HEK293 (cell line): Measurements from ENCODE around the gene PSMD2.

Experiments
- KLF8 ChIP-seq: fragments of 450-650 bp; formaldehyde crosslinking; IDR thresholded peaks from 2 replicates; pipeline ENCODE4 v1.5.1; 2016; ENCODE audit warnings: missing biosample characterization, missing genetic modification characterization
- MZF1 ChIP-seq: fragments of 450-650 bp; formaldehyde crosslinking; IDR thresholded peaks from 2 replicates; pipeline ENCODE4 v1.5.1; 2017; ENCODE audit warnings: missing biosample characterization, missing genetic modification characterization, borderline replicate concordance
- SCRT1 ChIP-seq: fragments of 450-650 bp; formaldehyde crosslinking; IDR thresholded peaks from 2 replicates; pipeline ENCODE4 v1.5.1; 2016; ENCODE audit warnings: missing biosample characterization, missing genetic modification characterization, borderline replicate concordance
- SETDB1 ChIP-seq: IDR thresholded peaks from one replicate; pipeline ENCODE4 v1.6.1; 2017; ENCODE audit warnings: mild to moderate bottlenecking, low read length, moderate library complexity, mixed read lengths; ENCODE audit not compliant: insufficient read length
- SP3 ChIP-seq: fragments of 450-650 bp; formaldehyde crosslinking; IDR thresholded peaks from 2 replicates; pipeline ENCODE4 v1.5.1; 2016; ENCODE audit warnings: missing biosample characterization, missing genetic modification characterization
- WT1 ChIP-seq: fragments of 450-650 bp; formaldehyde crosslinking; IDR thresholded peaks from 2 replicates; pipeline ENCODE4 v1.5.1; 2016; ENCODE audit warnings: missing biosample characterization, missing genetic modification characterization
- YY1 ChIP-seq: fragments of 450-650 bp; formaldehyde crosslinking; IDR thresholded peaks from 2 replicates; pipeline ENCODE4 v1.5.1; 2018; ENCODE audit warnings: missing biosample characterization, missing genetic modification characterization
- ZNF146 ChIP-seq: fragments of 450-650 bp; formaldehyde crosslinking; IDR thresholded peaks from 2 replicates; pipeline ENCODE4 v1.5.1; 2016; ENCODE audit warnings: missing biosample characterization, missing genetic modification characterization
- ZNF175 ChIP-seq: fragments of 450-650 bp; formaldehyde crosslinking; IDR thresholded peaks from 2 replicates; pipeline ENCODE4 v1.5.1; 2016; ENCODE audit warnings: missing biosample characterization, missing genetic modification characterization
- ZNF19 ChIP-seq: fragments of 450-650 bp; formaldehyde crosslinking; IDR thresholded peaks from 2 replicates; pipeline ENCODE4; 2016; ENCODE audit warnings: missing biosample characterization, missing genetic modification characterization, low read depth
- ZNF239 ChIP-seq: fragments of 450-650 bp; formaldehyde crosslinking; IDR thresholded peaks from 2 replicates; pipeline ENCODE4 v1.5.1; 2016; ENCODE audit warnings: missing biosample characterization, missing genetic modification characterization
- ZNF350 ChIP-seq: fragments of 450-650 bp; formaldehyde crosslinking; IDR thresholded peaks from 2 replicates; pipeline ENCODE4 v1.5.0; 2017; ENCODE audit warnings: missing biosample characterization, mild to moderate bottlenecking, missing genetic modification characterization
- ZNF366 ChIP-seq: fragments of 450-650 bp; formaldehyde crosslinking; conservative IDR thresholded peaks from 2 replicates; pipeline ENCODE4 v1.5.1; 2016; ENCODE audit warnings: missing biosample characterization, missing genetic modification characterization
- ZNF37A ChIP-seq: fragments of 450-650 bp; IDR thresholded peaks from 2 replicates; pipeline ENCODE4 v1.5.1; 2018; ENCODE audit warnings: missing biosample characterization, missing genetic modification characterization
- ZNF394 ChIP-seq: fragments of 450-650 bp; formaldehyde crosslinking; IDR thresholded peaks from 2 replicates; pipeline ENCODE4 v1.5.1; 2016; ENCODE audit warnings: missing biosample characterization, missing genetic modification characterization, mild to moderate bottlenecking, moderate library complexity, borderline replicate concordance
- ZNF501 ChIP-seq: fragments of 450-650 bp; formaldehyde crosslinking; IDR thresholded peaks from 2 replicates; pipeline ENCODE4 v1.5.1; 2016; ENCODE audit warnings: missing biosample characterization, missing genetic modification characterization
- ZNF549 ChIP-seq: fragments of 450-650 bp; IDR thresholded peaks from 2 replicates; pipeline ENCODE4 v1.5.1; 2018; ENCODE audit warnings: missing biosample characterization, missing genetic modification characterization, mild to moderate bottlenecking, inconsistent platforms, moderate library complexity
- ZNF596 ChIP-seq: fragments of 450-650 bp; IDR thresholded peaks from 2 replicates; pipeline ENCODE4 v1.5.0; 2018; ENCODE audit warnings: missing biosample characterization, mild to moderate bottlenecking, missing genetic modification characterization, moderate library complexity
- ZNF600 ChIP-seq: fragments of 450-650 bp; formaldehyde crosslinking; IDR thresholded peaks from 2 replicates; pipeline ENCODE4 v1.5.1; 2016; ENCODE audit warnings: missing biosample characterization, missing genetic modification characterization
- ZNF610 ChIP-seq: fragments of 450-650 bp; formaldehyde crosslinking; IDR thresholded peaks from 2 replicates; pipeline ENCODE4 v1.5.1; 2016; ENCODE audit warnings: missing biosample characterization, missing genetic modification characterization, borderline replicate concordance
- ZNF624 ChIP-seq: fragments of 450-650 bp; formaldehyde crosslinking; IDR thresholded peaks from 2 replicates; pipeline ENCODE4 v1.5.1; 2017; ENCODE audit warnings: missing biosample characterization, missing genetic modification characterization
- ZNF626 ChIP-seq: fragments of 450-650 bp; sonication (Bioruptor Pico); formaldehyde crosslinking; IDR thresholded peaks from 2 replicates; pipeline ENCODE4 v1.5.1; 2018; ENCODE audit warnings: missing biosample characterization, missing genetic modification characterization, inconsistent platforms
- ZNF664 ChIP-seq: fragments of 450-650 bp; formaldehyde crosslinking; IDR thresholded peaks from 2 replicates; pipeline ENCODE4 v1.5.1; 2016; ENCODE audit warnings: missing biosample characterization, missing genetic modification characterization
- ZNF747 ChIP-seq: fragments of 450-650 bp; formaldehyde crosslinking; IDR thresholded peaks from 2 replicates; pipeline ENCODE4 v1.5.1; 2016; ENCODE audit warnings: missing biosample characterization, missing genetic modification characterization
- ZNF792 ChIP-seq: fragments of 450-650 bp; formaldehyde crosslinking; IDR thresholded peaks from 2 replicates; pipeline ENCODE4 v1.5.1; 2016; ENCODE audit warnings: missing biosample characterization, missing genetic modification characterization
- ZNF830 ChIP-seq: fragments of 450-650 bp; IDR thresholded peaks from 2 replicates; pipeline ENCODE4 v1.5.0; 2018; ENCODE audit warnings: missing biosample characterization, missing genetic modification characterization, low read depth, mild to moderate bottlenecking, moderate library complexity
- ZNF837 ChIP-seq: fragments of 450-650 bp; formaldehyde crosslinking; IDR thresholded peaks from 2 replicates; pipeline ENCODE4 v1.5.1; 2016; ENCODE audit warnings: missing biosample characterization, missing genetic modification characterization
- ZSCAN23 ChIP-seq: fragments of 450-650 bp; formaldehyde crosslinking; IDR thresholded peaks from 2 replicates; pipeline ENCODE4 v1.5.1; 2016; ENCODE audit warnings: missing biosample characterization, missing genetic modification characterization
- TF ChIP-seq, protein P1 (sequence below): fragments of 450-650 bp; formaldehyde crosslinking; IDR thresholded peaks from 2 replicates; pipeline ENCODE4 v1.5.1; 2016; ENCODE audit warnings: missing biosample characterization, missing genetic modification characterization
- TF ChIP-seq, protein P2 (sequence below): fragments of 450-650 bp; formaldehyde crosslinking; IDR thresholded peaks from 2 replicates; pipeline ENCODE4 v1.5.1; 2017; ENCODE audit warnings: missing biosample characterization, mild to moderate bottlenecking, missing genetic modification characterization, moderate library complexity
- TF ChIP-seq, protein P3 (sequence below): fragments of 450-650 bp; formaldehyde crosslinking; IDR thresholded peaks from 2 replicates; pipeline ENCODE4 v1.5.0; 2017; ENCODE audit warnings: missing biosample characterization, missing genetic modification characterization, borderline replicate concordance
- TF ChIP-seq, protein P4 (sequence below): fragments of 450-650 bp; formaldehyde crosslinking; IDR thresholded peaks from 2 replicates; pipeline ENCODE4 v1.5.1; 2016; ENCODE audit warnings: missing biosample characterization, missing genetic modification characterization
- TF ChIP-seq, protein P5 (sequence below): fragments of 450-650 bp; formaldehyde crosslinking; IDR thresholded peaks from 2 replicates; pipeline ENCODE4 v1.5.1; 2017; ENCODE audit warnings: missing biosample characterization, missing genetic modification characterization

The PSMD2 gene

DNA sequence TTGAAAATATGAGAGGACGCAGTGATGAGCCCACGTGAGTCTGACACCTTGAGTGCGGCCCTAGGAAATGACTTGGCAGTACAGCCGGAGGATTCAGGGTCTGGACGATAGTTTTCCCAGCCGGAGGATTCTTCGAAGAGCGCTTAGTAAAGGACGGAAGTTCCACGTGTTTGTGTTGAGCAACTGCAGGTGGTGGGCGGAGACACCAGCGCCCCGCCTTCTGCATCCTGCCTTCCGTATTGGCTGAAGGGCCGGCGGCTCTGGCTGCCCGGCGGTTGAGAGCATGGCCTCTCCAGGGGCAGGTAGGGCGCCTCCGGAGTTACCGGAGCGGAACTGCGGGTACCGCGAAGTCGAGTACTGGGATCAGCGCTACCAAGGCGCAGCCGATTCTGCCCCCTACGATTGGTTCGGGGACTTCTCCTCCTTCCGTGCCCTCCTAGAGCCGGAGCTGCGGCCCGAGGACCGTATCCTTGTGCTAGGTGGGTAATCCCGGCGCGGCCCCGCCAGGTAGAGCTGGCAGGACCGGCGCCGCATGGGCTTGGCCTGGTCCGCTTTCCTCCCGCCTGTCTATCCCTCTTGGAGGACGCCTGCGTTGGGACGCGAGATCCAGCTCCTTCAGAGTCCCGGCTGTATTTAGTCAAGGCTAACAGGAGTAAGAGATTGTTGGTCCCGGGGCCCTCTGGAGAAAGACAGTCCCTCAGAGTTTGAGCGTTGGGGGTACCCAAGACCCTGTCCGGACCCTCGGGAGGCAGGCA lies 49.5 kb upstream of the PSMD2 start, which contains the start of gene EEF1AKMT4 (continued):
- TF ChIP-seq SETDB1 (no peak), ZNF394 (tag by site-specific recombination) (no peak), ZNF600 (tag by site-specific recombination) (peak; percentile 67; the same call in 1 of the 2 replicates), ZNF19 (tag by site-specific recombination) (no peak), ZNF549 (tag by site-specific recombination) (no peak), ZSCAN23 (no peak), ZNF146 (no peak), SCRT1 (tag by site-specific recombination) (no peak), ZNF664 (tag by site-specific recombination) (no peak), ZNF350 (tag by site-specific recombination) (no peak), ZNF175 (no peak), ZNF626 (tag by site-specific recombination) (no peak), ZNF830 (no peak), ZNF501 (tag by site-specific recombination) (peak; percentile 49; the same call in 1 of the 2 replicates), WT1 (tag by site-specific recombination) (no peak), MZF1 (tag by site-specific recombination) (no peak), ZNF792 (tag by site-specific recombination) (no peak), ZNF624 (no peak), KLF8 (no peak), ZNF366 (tag by site-specific recombination) (no peak), SP3 (peak; percentile 69; the same call in 1 of the 2 replicates), YY1 (tag by site-specific recombination) (no peak), ZNF239 (no peak), ZNF596 (tag by site-specific recombination) (no peak), ZNF837 (tag by site-specific recombination) (no peak), ZNF610 (tag by site-specific recombination) (no peak), ZNF747 (tag by site-specific recombination) (no peak), ZNF37A (tag by site-specific recombination) (no peak)
- TF ChIP-seq, protein P1, sequence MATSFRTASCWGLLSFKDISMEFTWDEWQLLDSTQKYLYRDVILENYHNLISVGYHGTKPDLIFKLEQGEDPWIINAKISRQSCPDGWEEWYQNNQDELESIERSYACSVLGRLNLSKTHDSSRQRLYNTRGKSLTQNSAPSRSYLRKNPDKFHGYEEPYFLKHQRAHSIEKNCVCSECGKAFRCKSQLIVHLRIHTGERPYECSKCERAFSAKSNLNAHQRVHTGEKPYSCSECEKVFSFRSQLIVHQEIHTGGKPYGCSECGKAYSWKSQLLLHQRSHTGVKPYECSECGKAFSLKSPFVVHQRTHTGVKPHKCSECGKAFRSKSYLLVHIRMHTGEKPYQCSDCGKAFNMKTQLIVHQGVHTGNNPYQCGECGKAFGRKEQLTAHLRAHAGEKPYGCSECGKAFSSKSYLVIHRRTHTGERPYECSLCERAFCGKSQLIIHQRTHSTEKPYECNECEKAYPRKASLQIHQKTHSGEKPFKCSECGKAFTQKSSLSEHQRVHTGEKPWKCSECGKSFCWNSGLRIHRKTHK: no peak
- TF ChIP-seq, protein P2, sequence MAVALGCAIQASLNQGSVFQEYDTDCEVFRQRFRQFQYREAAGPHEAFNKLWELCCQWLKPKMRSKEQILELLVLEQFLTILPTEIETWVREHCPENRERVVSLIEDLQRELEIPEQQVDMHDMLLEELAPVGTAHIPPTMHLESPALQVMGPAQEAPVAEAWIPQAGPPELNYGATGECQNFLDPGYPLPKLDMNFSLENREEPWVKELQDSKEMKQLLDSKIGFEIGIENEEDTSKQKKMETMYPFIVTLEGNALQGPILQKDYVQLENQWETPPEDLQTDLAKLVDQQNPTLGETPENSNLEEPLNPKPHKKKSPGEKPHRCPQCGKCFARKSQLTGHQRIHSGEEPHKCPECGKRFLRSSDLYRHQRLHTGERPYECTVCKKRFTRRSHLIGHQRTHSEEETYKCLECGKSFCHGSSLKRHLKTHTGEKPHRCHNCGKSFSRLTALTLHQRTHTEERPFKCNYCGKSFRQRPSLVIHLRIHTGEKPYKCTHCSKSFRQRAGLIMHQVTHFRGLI (tag by site-specific recombination): peak; percentile 58; the same call in 1 of the 2 replicates
- TF ChIP-seq, protein P3, sequence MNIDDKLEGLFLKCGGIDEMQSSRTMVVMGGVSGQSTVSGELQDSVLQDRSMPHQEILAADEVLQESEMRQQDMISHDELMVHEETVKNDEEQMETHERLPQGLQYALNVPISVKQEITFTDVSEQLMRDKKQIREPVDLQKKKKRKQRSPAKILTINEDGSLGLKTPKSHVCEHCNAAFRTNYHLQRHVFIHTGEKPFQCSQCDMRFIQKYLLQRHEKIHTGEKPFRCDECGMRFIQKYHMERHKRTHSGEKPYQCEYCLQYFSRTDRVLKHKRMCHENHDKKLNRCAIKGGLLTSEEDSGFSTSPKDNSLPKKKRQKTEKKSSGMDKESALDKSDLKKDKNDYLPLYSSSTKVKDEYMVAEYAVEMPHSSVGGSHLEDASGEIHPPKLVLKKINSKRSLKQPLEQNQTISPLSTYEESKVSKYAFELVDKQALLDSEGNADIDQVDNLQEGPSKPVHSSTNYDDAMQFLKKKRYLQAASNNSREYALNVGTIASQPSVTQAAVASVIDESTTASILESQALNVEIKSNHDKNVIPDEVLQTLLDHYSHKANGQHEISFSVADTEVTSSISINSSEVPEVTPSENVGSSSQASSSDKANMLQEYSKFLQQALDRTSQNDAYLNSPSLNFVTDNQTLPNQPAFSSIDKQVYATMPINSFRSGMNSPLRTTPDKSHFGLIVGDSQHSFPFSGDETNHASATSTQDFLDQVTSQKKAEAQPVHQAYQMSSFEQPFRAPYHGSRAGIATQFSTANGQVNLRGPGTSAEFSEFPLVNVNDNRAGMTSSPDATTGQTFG: no peak
- TF ChIP-seq, protein P4, sequence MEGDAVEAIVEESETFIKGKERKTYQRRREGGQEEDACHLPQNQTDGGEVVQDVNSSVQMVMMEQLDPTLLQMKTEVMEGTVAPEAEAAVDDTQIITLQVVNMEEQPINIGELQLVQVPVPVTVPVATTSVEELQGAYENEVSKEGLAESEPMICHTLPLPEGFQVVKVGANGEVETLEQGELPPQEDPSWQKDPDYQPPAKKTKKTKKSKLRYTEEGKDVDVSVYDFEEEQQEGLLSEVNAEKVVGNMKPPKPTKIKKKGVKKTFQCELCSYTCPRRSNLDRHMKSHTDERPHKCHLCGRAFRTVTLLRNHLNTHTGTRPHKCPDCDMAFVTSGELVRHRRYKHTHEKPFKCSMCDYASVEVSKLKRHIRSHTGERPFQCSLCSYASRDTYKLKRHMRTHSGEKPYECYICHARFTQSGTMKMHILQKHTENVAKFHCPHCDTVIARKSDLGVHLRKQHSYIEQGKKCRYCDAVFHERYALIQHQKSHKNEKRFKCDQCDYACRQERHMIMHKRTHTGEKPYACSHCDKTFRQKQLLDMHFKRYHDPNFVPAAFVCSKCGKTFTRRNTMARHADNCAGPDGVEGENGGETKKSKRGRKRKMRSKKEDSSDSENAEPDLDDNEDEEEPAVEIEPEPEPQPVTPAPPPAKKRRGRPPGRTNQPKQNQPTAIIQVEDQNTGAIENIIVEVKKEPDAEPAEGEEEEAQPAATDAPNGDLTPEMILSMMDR (tag by site-specific recombination): peak; percentile 83
- TF ChIP-seq, protein P5, sequence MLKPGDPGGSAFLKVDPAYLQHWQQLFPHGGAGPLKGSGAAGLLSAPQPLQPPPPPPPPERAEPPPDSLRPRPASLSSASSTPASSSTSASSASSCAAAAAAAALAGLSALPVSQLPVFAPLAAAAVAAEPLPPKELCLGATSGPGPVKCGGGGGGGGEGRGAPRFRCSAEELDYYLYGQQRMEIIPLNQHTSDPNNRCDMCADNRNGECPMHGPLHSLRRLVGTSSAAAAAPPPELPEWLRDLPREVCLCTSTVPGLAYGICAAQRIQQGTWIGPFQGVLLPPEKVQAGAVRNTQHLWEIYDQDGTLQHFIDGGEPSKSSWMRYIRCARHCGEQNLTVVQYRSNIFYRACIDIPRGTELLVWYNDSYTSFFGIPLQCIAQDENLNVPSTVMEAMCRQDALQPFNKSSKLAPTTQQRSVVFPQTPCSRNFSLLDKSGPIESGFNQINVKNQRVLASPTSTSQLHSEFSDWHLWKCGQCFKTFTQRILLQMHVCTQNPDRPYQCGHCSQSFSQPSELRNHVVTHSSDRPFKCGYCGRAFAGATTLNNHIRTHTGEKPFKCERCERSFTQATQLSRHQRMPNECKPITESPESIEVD (tag by site-specific recombination): no peak
